ENCODE measurements around the gene P2RX7.

The P2RX7 gene

GRCh38 chr12:121132601-121133481 is at the start of gene P2RX7:
Gene P2RX7 (plus strand): TSS chr12:121132876. CDS start chr12:121132971, 95 bp downstream.
- H3K9ac ChIP-seq, result no peak within 1 kb of the TSS
- H3K79me2 ChIP-seq, result no peaks in the 10 kb centered on the region
- peak within 1 kb of the TSS; percentile 55 for H3K27ac ChIP-seq
- TF ChIP-seq, protein P1, sequence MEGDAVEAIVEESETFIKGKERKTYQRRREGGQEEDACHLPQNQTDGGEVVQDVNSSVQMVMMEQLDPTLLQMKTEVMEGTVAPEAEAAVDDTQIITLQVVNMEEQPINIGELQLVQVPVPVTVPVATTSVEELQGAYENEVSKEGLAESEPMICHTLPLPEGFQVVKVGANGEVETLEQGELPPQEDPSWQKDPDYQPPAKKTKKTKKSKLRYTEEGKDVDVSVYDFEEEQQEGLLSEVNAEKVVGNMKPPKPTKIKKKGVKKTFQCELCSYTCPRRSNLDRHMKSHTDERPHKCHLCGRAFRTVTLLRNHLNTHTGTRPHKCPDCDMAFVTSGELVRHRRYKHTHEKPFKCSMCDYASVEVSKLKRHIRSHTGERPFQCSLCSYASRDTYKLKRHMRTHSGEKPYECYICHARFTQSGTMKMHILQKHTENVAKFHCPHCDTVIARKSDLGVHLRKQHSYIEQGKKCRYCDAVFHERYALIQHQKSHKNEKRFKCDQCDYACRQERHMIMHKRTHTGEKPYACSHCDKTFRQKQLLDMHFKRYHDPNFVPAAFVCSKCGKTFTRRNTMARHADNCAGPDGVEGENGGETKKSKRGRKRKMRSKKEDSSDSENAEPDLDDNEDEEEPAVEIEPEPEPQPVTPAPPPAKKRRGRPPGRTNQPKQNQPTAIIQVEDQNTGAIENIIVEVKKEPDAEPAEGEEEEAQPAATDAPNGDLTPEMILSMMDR (IDR thresholded peaks at IDR 0.05), result no peak
- H3K36me3 ChIP-seq (ENCODE audit: control insufficient read depth, insufficient read depth, low read length), result no peaks in the 10 kb centered on the region
- H3K4me2 ChIP-seq (ENCODE audit: low read length), result peak within 1 kb of the TSS; percentile 83
- H3K27me3 ChIP-seq (ENCODE audit: control insufficient read depth, insufficient read depth, low read length), result no peaks in the 10 kb centered on the region
- H3K4me1 ChIP-seq, result peaks cover 13% of the 10 kb centered on the region
- peak within 1 kb of the TSS; percentile 57 for H3K4me3 ChIP-seq (ENCODE audit: low read depth, low read length)
- peak within 1 kb of the TSS; percentile 80 for H2AFZ ChIP-seq
- no peaks in the 10 kb centered on the region for H3K9me3 ChIP-seq (ENCODE audit: control insufficient read depth, low read length)

DNA sequence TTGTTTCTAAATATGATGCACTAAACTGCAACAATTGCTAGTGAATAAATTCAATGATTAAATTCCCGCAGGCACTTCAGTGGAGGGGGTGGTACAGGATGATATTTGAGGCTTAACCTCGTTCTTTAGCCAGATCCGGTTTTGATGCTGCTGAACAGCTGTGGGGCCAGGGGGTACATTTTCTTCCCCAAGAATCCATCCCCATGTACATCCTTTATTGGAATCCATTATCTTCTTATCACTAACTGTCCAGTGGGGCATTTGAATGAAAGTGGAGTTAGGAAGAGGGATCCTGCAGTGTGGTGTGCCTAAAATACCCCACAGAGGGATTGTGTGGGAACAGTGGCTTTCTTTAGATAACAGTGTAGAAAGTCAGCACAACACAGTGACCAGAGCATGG is 48.4 kb upstream of the P2RX7 start:
- Histone ChIP-seq H2AFZ (no peak overlapping the region), H3K27me3 (ENCODE audit: control insufficient read depth, insufficient read depth, low read length) (no peaks in the 10 kb centered on the region), H3K9ac (no peak overlapping the region), H3K36me3 (ENCODE audit: control insufficient read depth, insufficient read depth, low read length) (no peaks in the 10 kb centered on the region), H3K4me2 (ENCODE audit: low read length) (no peak overlapping the region), H3K27ac (no peak overlapping the region), H3K4me3 (ENCODE audit: low read depth, low read length) (no peak overlapping the region), H3K4me1 (no peaks in the 10 kb centered on the region), H3K79me2 (no peaks in the 10 kb centered on the region), H3K9me3 (ENCODE audit: control insufficient read depth, low read length) (no peaks in the 10 kb centered on the region)
- TF ChIP-seq, protein P1 (IDR thresholded peaks at IDR 0.05), result no peak

GRCh38 chr12:121085069-121085468 is 47.6 kb upstream of the P2RX7 start:
- TF ChIP-seq, protein P1 (IDR thresholded peaks at IDR 0.05), result no peak
- Histone ChIP-seq H3K4me2 (ENCODE audit: low read length) (no peak overlapping the region), H2AFZ (no peak overlapping the region)

DNA sequence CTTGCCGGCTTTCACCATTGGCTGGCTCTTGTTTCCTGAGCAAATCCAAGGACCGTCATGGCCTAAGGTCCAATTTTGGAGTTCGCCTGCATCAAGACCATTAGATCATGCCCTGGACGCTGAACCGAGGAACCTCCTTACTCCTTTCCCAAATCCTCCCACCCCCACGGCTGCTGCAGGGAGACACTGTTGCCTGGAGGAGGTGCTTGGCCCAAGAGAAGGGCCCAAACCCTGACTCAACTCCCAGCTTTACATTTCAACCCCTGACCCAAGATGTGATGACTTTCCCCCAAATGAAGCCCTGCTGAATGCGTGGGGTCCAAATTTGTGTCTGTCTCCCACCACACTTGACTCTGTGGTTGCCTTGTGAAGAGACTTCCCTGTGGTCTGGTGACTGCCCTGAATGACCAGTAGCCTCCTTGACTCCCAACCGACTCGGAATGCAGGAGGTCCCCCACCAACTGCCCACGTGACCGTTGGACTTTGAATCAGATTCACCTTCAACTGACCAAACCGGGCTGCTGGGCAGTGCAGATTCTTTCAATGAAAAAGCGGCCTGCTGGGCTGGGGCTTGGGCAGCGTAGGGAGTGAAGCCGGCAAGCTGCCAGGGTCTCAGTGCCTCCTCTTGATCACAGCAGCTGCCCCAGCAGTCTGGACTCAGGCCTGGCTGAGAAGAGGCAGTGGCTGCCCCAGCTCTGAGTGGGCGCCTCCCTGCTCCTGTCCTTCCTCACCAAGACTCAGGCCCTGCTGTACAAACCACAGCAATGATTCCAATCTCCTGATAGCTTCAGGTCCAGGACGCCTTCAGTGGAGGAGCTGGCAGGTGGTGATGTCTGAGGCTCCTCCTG is 46.9 kb upstream of the P2RX7 start:
- Histone ChIP-seq H3K27me3 (ENCODE audit: control insufficient read depth, insufficient read depth, low read length) (no peaks in the 10 kb centered on the region), H3K9ac (no peak overlapping the region), H3K36me3 (ENCODE audit: control insufficient read depth, insufficient read depth, low read length) (no peaks in the 10 kb centered on the region), H3K4me2 (ENCODE audit: low read length) (no peak overlapping the region), H3K27ac (no peak overlapping the region), H3K9me3 (ENCODE audit: control insufficient read depth, low read length) (no peaks in the 10 kb centered on the region), H3K79me2 (no peaks in the 10 kb centered on the region), H3K4me3 (ENCODE audit: low read depth, low read length) (no peak overlapping the region), H3K4me1 (peaks cover 10% of the 10 kb centered on the region), H2AFZ (no peak overlapping the region)
- TF ChIP-seq, protein P1 (IDR thresholded peaks at IDR 0.05), result no peak

More at GRCh38 chr12:121085069-121085468, 47.6 kb upstream of the P2RX7 start:
- Histone ChIP-seq H3K27me3 (ENCODE audit: control insufficient read depth, insufficient read depth, low read length) (no peaks in the 10 kb centered on the region), H3K79me2 (no peaks in the 10 kb centered on the region), H3K9ac (no peak overlapping the region), H3K9me3 (ENCODE audit: control insufficient read depth, low read length) (no peaks in the 10 kb centered on the region), H3K4me3 (ENCODE audit: low read depth, low read length) (no peak overlapping the region), H3K27ac (no peak overlapping the region), H3K36me3 (ENCODE audit: control insufficient read depth, insufficient read depth, low read length) (no peaks in the 10 kb centered on the region), H3K4me1 (peaks cover 4% of the 10 kb centered on the region)

Data from parathyroid adenoma (tissue), 2 donors.